ENCODE data around the gene OTOP3. TPM values are rescaled to one million over a fixed set of nuclear protein-coding genes. Genes with fewer than 3 reads are reported as not detected.

Gene OTOP3
- total and polyA plus RNA-seq, 2 of the 4 experiments (the other 2 are of a cell fraction) = not detected

- no peaks in the 10 kb centered on the region for H3K79me1 ChIP-seq (ENCODE audit: low read depth in 1 of 2, low read length in 2 of 2)
- no peaks in the 10 kb centered on the region for H3K36me3 ChIP-seq (ENCODE audit: control insufficient read depth, insufficient read depth, low read length)
- no peak overlapping the region for H3K56ac ChIP-seq (ENCODE audit: extremely low read depth, insufficient read depth, low read length)
- no peaks in the 10 kb centered on the region for H3K9me3 ChIP-seq (ENCODE audit: control insufficient read depth, insufficient read depth, low read length)
- peaks cover 20% of the 10 kb centered on the region for H3K27me3 ChIP-seq (ENCODE audit: control insufficient read depth, insufficient read depth, low read length)
- H2AK5ac ChIP-seq (ENCODE audit: low read depth, low read length) = no peak overlapping the region
- H3K9ac ChIP-seq (ENCODE audit: low read depth, low read length) = no peak overlapping the region
- H2AFZ ChIP-seq (replicated peaks; ENCODE audit: low read length, poor library complexity) = peak overlapping the region; percentile 70
- H2BK120ac ChIP-seq (ENCODE audit: low read depth, low read length) = no peak overlapping the region
- H3K14ac ChIP-seq (replicated peaks; ENCODE audit: low read depth, low read length) = no peak overlapping the region
- no peak overlapping the region for H4K8ac ChIP-seq (ENCODE audit: low read depth in 2 of 2, low read length in 2 of 2)
- TF ChIP-seq RCOR1 (IDR thresholded peaks at IDR 0.05; ENCODE audit: insufficient replicate concordance, low read length) = no peak
- 0 out of 2 replicates have a peak, but pooled peaks have one; percentile 41 for TF ChIP-seq MAZ (IDR thresholded peaks at IDR 0.05; ENCODE audit: borderline replicate concordance, low read depth, low read length)
- peak; percentile 74 for TF ChIP-seq RAD21 (IDR thresholded peaks at IDR 0.05; ENCODE audit: low read length)
- peak; percentile 72 for TF ChIP-seq SMC3 (IDR thresholded peaks at IDR 0.05; ENCODE audit: low read depth, low read length)
- peak; percentile 83 for TF ChIP-seq CTCF (conservative IDR thresholded peaks at IDR 0.05; ENCODE audit: low read depth, low read length)
- no peak overlapping the region for H3K4ac ChIP-seq (ENCODE audit: low read depth, low read length)
- no peak overlapping the region for H3K23ac ChIP-seq (ENCODE audit: low read depth, low read length)
- H3K27ac ChIP-seq (ENCODE audit: insufficient read depth, low read length) = no peak overlapping the region
- intact Hi-C loops (cut with micrococcal nuclease) (loop anchor here (1.0 kb wide), 3 partner anchors 35 to 214 kb away; partner anchors contain the start of gene USH1G), dilution Hi-C loops (cut with HindIII; ENCODE audit: low sequenced_read_pairs, unreplicated experiment) (no loop called here), in situ Hi-C loops (cut with MboI; ENCODE audit: low sequenced_read_pairs) (loop anchor here (10.0 kb wide), 1 partner anchor 213 kb away; the partner anchor contains the start of gene NHERF1)
- peak; percentile 28 for DNase-seq
- ChIA-PET CTCF (interaction anchor here (0.6 to 2.5 kb wide), 13 partner anchors 11 to 243 kb away, joined by 3 to 11 read pairs (median 3); partner anchors contain the start of gene OTOP2), POLR2A (ENCODE audit: unreplicated experiment) (no interaction called here)
- no peak overlapping the region for H4K91ac ChIP-seq (ENCODE audit: insufficient read depth, low read depth, low read length)
- peak; percentile 80 for ATAC-seq (ENCODE audit: low read depth)
- H3K9me1 ChIP-seq (ENCODE audit: insufficient read depth, low read length) = no peaks in the 10 kb centered on the region
- BruUV-seq (replicated peaks) = no TSS peak
- H4K5ac ChIP-seq (ENCODE audit: low read depth, low read length) = no peak overlapping the region
- 0 out of 2 replicates have a peak, but pooled peaks cover 1% of the 10 kb centered on the region for H3K4me1 ChIP-seq (ENCODE audit: control insufficient read depth, insufficient read depth, low read length)
- no peak overlapping the region for H3K4me2 ChIP-seq (ENCODE audit: low read depth, low read length)
- H3K4me3 ChIP-seq (ENCODE audit: insufficient read depth, low read depth, low read length) = no peak overlapping the region
- H2BK20ac ChIP-seq (ENCODE audit: low read depth, low read length) = no peak overlapping the region
- H2BK15ac ChIP-seq (ENCODE audit: low read depth, low read length) = no peak overlapping the region
- WGBS, 2 experiments (ENCODE audit: extremely low coverage in 2 of 2, insufficient read length in 1 of 2) = 0% methylated on average over 6 of the region's 33 CpGs; no CpG with 5 or more reads in 1 of the 2 experiments
- no peak overlapping the region for H2BK5ac ChIP-seq (ENCODE audit: low read depth, low read length, poor library complexity, severe bottlenecking)
- H3K18ac ChIP-seq (ENCODE audit: low read depth, low read length) = no peak overlapping the region
- H4K20me1 ChIP-seq (ENCODE audit: insufficient read depth, low read length) = no peaks in the 10 kb centered on the region
- no peak overlapping the region for H2AK9ac ChIP-seq (replicated peaks; ENCODE audit: low read depth, low read length, poor library complexity)
These were observed 22.4 kb downstream of the OTOP3 start for GRCh38 chr17:74957935-74958740.
